GM12872 (cell line): ENCODE results near the gene UBR1.

ENCODE experiments used
- CTCF ChIP-seq: IDR thresholded peaks from 3 replicates; pipeline ENCODE4 v1.5.1; 2011; ENCODE audit warnings: low read depth, mild to moderate bottlenecking, low read length, moderate library complexity; ENCODE audit not compliant: insufficient read depth

Gene UBR1

DNA sequence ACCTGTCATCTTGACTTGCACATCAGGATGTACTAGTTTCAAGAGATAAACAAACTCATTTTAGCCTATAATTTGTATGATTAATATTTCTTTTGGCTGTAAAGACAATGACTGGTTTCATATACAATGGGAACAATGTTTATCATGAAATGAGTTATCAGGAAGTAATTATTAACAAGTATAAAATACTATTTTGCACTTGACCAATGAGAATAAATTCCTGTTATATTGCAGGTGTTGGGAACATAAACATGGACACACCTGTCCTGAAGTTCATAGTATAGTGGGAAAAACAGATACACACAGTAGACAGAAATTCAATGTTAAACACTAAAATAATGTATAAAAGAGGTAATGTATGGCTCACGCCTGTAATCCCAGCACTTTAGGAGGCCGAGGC lies 56.9 kb downstream of the UBR1 start:
- TF ChIP-seq CTCF: no peak

DNA sequence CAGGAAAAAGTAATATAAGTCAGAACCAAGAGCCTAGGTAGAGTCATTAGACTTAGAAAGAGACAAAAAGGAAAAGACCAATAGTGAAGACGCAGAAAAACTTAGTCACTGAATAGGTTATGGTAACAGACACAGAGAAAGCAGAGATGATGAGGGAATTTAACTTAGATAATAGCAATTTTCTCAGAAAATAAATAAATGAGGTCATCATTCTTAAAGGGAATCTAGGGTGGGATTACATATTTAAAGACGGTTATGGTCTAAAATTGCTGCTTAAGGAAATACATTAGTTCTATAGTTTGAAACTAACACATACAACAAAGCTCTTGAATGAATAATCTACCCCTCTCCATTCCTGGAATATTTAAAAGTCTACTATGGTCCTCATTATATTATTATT lies 59.4 kb downstream of the UBR1 start:
- no peak for TF ChIP-seq CTCF

- TF ChIP-seq CTCF: no peak
Observed at GRCh38 chr15:43042885-43043284, 63.0 kb downstream of the UBR1 start.

DNA sequence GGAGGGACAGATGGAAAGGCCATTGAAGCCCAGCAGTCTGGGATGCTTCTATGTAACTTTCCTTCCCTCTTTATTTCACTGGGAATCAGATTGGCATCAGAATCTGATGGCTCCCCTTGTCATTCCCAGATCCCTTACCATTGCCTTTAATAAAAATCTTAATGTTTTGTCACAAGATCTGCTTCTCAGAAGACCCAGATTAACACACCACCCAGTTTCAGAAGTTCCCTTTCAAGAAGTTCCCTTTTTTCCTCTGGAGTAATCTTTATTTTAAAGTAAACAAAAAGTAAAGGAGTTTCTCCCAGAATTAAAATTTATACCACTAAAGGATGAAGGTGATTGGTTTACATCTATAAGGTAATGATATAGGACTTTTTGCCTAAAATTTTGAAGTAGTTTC lies 76.4 kb downstream of the UBR1 start:
- no peak for TF ChIP-seq CTCF

GRCh38 chr15:43025150-43025549 lies 80.7 kb downstream of the UBR1 start:
- TF ChIP-seq CTCF: no peak

DNA sequence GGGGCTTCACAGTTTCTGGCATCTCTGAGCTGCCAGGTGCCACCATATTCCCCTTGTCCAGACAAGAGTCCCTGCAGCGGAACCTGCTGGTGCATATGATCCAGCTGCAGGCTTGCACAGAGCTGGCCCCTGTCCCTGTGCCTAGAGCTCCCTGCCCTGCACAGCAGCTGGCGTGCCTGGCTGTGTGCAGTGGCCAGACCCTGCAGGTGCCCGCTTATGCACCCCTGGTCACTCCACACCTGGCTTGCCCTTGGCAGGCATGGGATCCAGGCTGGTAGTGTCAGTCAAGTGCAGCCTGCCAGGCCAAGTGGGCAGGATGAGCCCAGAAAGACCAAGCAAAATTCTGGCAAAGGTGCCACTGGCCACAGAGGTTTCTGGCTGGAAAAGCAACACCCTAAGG lies 96.6 kb downstream of the UBR1 start:
- no peak for TF ChIP-seq CTCF

DNA sequence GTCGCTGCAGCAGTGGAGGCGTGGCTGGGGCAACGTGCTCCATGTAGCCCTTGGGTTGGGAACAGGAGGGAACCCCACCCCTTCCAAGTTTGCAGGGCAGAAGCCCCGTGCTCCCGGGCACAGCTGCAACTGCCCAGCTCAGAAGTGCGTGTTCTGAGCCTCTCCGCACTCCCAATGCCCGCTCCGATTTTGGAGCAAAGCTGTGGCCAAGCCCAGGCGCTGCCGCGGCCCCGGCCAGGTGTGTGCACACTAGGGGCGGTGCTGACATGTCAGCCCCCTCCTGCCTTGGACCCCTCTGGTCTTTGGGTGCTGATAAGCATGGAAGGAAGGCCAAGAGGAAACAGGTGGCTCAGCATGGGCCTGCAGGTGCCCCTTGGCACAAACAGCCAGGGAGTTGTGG lies 97.7 kb downstream of the UBR1 start:
- TF ChIP-seq CTCF: no peak

DNA sequence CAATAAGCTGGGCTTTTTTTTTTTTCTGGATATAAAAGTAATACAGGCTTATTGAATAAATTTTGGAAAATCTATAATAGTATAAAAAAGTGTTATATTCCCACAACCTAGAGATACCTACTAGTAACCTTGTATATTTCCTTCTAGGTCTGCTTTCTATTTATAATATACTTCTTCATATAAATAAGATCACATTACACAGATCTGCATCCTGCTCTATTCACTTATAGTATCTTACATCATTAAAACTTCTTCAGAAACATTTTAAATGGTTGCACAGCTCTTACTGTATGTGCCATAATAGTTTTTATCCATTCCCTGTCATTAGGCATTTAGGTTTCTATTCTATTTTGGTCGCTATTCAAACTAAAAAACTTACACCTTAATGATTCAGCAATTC lies 98.3 kb downstream of the UBR1 start:
- TF ChIP-seq CTCF: no peak
